K562 treated with DMSO at 1 percent for 24 hours (cell line): Measurements from ENCODE around the gene YIPF3. TPM values are rescaled to one million over a fixed set of nuclear protein-coding genes. Genes with fewer than 3 reads are reported as not detected.

Experiments used
- total RNA-seq: library from RNA; unstranded; fragments of 300-600 nt; gene quantifications from 2 replicates; pipeline ENCODE4 v1.2.3, GENCODE V29; 2022; ENCODE audit warnings: low read depth; ENCODE audit not compliant: insufficient read depth

Gene YIPF3
- 144 and 148 TPM in 2 replicates for total RNA-seq

GRCh38 chr6:43516697-43517504 lies at the start of gene YIPF3, which contains the start of gene POLR1C:
YIPF3 (minus strand) TSS chr6:43516926; CDS start chr6:43516807, 119 bp downstream.
POLR1C (plus strand) TSS chr6:43517089; CDS start chr6:43517110, 21 bp downstream.

GRCh38 chr6:43509984-43510826 lies 6.5 kb downstream of the YIPF3 start, which contains the start of gene LRRC73:
LRRC73 (minus strand) TSS chr6:43510346; CDS start chr6:43509785, 561 bp downstream.

DNA sequence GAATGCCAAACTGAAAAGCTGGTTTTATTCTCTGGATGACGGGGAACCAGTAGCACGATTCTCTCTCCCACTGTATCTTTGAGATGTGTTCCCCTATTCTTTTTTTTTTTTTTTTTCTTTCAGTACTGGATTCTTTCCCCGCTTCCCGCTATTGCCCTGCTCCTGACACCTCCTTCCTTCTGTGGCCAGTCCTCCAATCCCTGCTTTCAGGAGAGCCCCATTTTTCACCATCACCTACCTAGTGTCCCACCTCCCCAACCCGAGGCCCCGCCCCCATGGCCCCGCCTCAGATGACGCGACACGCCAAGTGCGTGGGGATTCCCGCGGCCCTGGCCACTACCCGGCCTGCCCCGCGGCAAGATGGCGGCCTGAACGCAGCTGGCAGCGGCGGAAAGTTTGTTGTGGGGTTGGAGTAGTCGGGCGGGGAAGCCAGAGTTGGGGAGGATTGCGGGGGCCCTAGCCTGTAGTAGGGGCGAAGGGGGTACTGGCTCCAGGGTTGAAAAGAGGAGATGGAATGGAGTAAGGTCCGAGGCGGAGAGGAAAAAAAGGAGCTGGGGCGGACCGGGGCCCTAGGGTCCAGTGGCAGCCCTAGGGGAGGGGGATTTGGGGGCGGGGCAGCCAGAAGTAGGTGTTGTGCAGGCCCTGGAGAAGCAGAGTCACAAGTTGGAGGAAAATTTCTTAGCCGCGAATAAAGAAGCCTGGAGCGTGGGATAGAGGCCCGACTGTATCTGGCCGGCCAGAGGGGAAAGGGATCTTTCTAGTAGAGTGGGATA lies 39.3 kb downstream of the YIPF3 start, which contains the start of gene TJAP1:
Gene TJAP1, plus strand, starts transcription at position 336 of the 773 bp plus-strand sequence. CDS start 21,432 bp downstream, outside the sequence.

Other genes starting within 250 kb of the YIPF3 start
- not detected in 2 replicates for gene SLC22A7, start 218.7 kb downstream of the YIPF3 start, total RNA-seq
- 2.3 TPM in 1 of 2 replicates, not detected in the other for gene CRIP3, start 208.1 kb downstream of the YIPF3 start, total RNA-seq
- 20.9 and 23.3 TPM in 2 replicates for gene ZNF318, start 147.3 kb downstream of the YIPF3 start, total RNA-seq
- gene ABCC10, start 89.4 kb downstream of the YIPF3 start, total RNA-seq, result 30.5 and 32.8 TPM in 2 replicates
- gene DLK2, start 61.4 kb downstream of the YIPF3 start, total RNA-seq, result 1.9 and 3.7 TPM in 2 replicates
- 41.2 and 45.2 TPM in 2 replicates for gene TJAP1, start 39.4 kb downstream of the YIPF3 start, total RNA-seq
- gene LRRC73, start 6.6 kb downstream of the YIPF3 start, total RNA-seq, result 1.2 and 1.3 TPM in 2 replicates
- gene POLR1C, start 163 bp upstream of the YIPF3 start, total RNA-seq, result 38.0 and 45.8 TPM in 2 replicates
- 58.4 and 77.1 TPM in 2 replicates for gene XPO5, start 59.1 kb upstream of the YIPF3 start, total RNA-seq
- gene POLH, start 59.3 kb upstream of the YIPF3 start, total RNA-seq, result 27.2 and 35.2 TPM in 2 replicates
- gene GTPBP2, start 112.3 kb upstream of the YIPF3 start, total RNA-seq, result 231 and 248 TPM in 2 replicates
- 71.1 and 74.5 TPM in 2 replicates for gene MAD2L1BP, start 118.9 kb upstream of the YIPF3 start, total RNA-seq
- 0.60 and 0.66 TPM in 2 replicates for gene RSPH9, start 128.1 kb upstream of the YIPF3 start, total RNA-seq
- 143 and 147 TPM in 2 replicates for gene MRPS18A, start 170.9 kb upstream of the YIPF3 start, total RNA-seq